Measurements from ENCODE around the gene PGPEP1.

DNA sequence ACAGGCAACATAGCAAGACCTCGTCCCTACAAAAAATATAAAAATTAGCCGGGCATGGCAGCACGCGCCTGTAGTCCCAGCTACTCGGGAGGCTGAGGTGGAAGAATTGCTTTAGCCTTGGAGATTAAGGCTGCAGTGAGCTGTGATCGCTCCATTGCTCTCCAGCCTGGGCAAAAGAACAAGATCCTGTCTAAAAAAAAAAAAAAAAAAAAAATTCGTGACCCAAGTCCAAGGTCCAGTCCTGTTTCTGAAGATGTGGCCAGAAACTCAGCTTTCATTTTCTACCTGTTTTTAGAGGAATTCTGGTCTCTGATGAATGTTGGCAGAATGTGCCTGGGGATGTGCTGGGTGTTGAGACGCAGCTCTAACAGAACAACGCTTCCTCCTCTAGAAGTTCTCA lies 1.9 kb upstream of the PGPEP1 start:
- TF ChIP-seq, protein P1, sequence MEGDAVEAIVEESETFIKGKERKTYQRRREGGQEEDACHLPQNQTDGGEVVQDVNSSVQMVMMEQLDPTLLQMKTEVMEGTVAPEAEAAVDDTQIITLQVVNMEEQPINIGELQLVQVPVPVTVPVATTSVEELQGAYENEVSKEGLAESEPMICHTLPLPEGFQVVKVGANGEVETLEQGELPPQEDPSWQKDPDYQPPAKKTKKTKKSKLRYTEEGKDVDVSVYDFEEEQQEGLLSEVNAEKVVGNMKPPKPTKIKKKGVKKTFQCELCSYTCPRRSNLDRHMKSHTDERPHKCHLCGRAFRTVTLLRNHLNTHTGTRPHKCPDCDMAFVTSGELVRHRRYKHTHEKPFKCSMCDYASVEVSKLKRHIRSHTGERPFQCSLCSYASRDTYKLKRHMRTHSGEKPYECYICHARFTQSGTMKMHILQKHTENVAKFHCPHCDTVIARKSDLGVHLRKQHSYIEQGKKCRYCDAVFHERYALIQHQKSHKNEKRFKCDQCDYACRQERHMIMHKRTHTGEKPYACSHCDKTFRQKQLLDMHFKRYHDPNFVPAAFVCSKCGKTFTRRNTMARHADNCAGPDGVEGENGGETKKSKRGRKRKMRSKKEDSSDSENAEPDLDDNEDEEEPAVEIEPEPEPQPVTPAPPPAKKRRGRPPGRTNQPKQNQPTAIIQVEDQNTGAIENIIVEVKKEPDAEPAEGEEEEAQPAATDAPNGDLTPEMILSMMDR (conservative IDR thresholded peaks at IDR 0.05; ENCODE audit: low read depth, low read length): no peak
- no peak for TF ChIP-seq EZH2 (IDR thresholded peaks at IDR 0.05; ENCODE audit: borderline replicate concordance, low read depth, low read length, poor library complexity, severe bottlenecking)
